Heart left ventricle (tissue), 16 donors: Measurements from ENCODE around the gene RERGL. TPM values are rescaled to one million over a fixed set of nuclear protein-coding genes. Genes with fewer than 3 reads are reported as not detected.
A peak's percentile ranks its signal among the peaks of the same experiment; 100 is the strongest.
"Not testable (repeated sequence)": the region's sequence is repeated elsewhere in the genome, so short reads cannot be mapped to it uniquely, and the experiment has no call there.

Experiments used
- ATAC-seq, 4 donors: fragments of 200-7000 bp; cut with Tn5 transposase; one replicate each; pipeline ENCODE4 v1.9.1; 2020 to 2022; ENCODE audit warnings: moderate library complexity in 4 of 4, mild to moderate bottlenecking in 3 of 4, moderate number of reproducible peaks in 1 of 4
- DNase-seq, 5 donors: peaks; one replicate each; pipeline ENCODE4 v3.0.0-alpha.2; 2020
- H3K27ac ChIP-seq, 12 donors: fragments of 200-600 bp; sonication (generic) in 4 of 12; one replicate each; pipeline versions ENCODE4 v1.5.0 to v1.8.0; 2016 to 2022; ENCODE audit warnings: mild to moderate bottlenecking in 2 of 12
- H3K27me3 ChIP-seq, 9 donors: fragments of 200-600 bp; sonication (generic) in 2 of 9; one replicate each; pipeline versions ENCODE4 v1.5.1 to v1.8.0; 2016 to 2022; ENCODE audit warnings: mild to moderate bottlenecking in 3 of 9
- H3K36me3 ChIP-seq, 9 donors: fragments of 200-600 bp; sonication (generic) in 2 of 9; one replicate each; pipeline versions ENCODE4 v1.5.0 to v1.8.0; 2018 to 2022; ENCODE audit warnings: mild to moderate bottlenecking in 2 of 9
- H3K4me1 ChIP-seq, 12 donors: fragments of 200-600 bp; sonication (generic) in 4 of 12; one replicate each; pipeline versions ENCODE4 v1.5.0 to v1.8.0; 2016 to 2022; ENCODE audit warnings: mild to moderate bottlenecking in 3 of 12
- H3K4me3 ChIP-seq, 12 donors: fragments of 200-600 bp; sonication (generic) in 4 of 12; one replicate each; pipeline versions ENCODE4 v1.5.0 to v1.8.0; 2017 to 2022; ENCODE audit warnings: mild to moderate bottlenecking in 9 of 12, moderate library complexity in 4 of 12
- H3K9me3 ChIP-seq, 12 donors: fragments of 200-600 bp; sonication (generic) in 4 of 12; one replicate each; pipeline versions ENCODE4 v1.5.0 to v1.8.0; 2016 to 2022; ENCODE audit warnings: mild to moderate bottlenecking in 1 of 12
- POLR2A ChIP-seq, 2 donors: fragments of 450-650 bp; IDR thresholded peaks; one replicate each; pipeline ENCODE4 v1.6.1; 2017; ENCODE audit warnings: antibody characterized with exemption in 2 of 2, mild to moderate bottlenecking in 2 of 2, moderate library complexity in 2 of 2
- WGBS, 4 donors: extraction: QIAGEN DNeasy Blood & Tissue Kit in 2 of 4; methylation state at CpG; one replicate each; pipeline versions ENCODE4 v1.1.5 to v1.1.7; 2013 to 2018; 5-methylcytosine and 5-hydroxymethylcytosine counted together
- intact Hi-C, 10 donors: fragments of 100-400 bp; cut with DNase I; formaldehyde crosslinking; loops; one replicate each; pipeline versions ENCODE4 v1.11.1 to v1.14.2; 2022
- polyA plus RNA-seq, 2 donors: library from polyadenylated mRNA; stranded (reverse); fragments of 200-250 nt; gene quantifications; one replicate each; pipeline ENCODE4 v1.2.3, GENCODE V29; 2013
- total RNA-seq, 9 donors: library from RNA; depleted of rRNA in 2 of 9; stranded (reverse); fragments of >200 nt in 2 of 9; fragmentation: NEBNext Ultra II Directional in 3 of 9; extraction: Animal tissue kit (Norgen Biotek cat#: 25700) in 3 of 9; gene quantifications; one replicate each; pipeline versions ENCODE4 v1.1.0 to v1.2.4, GENCODE V29; 2016 to 2023
- TF ChIP-seq, protein P1 (sequence below), 12 donors: fragments of 200-600 bp; sonication (generic) in 4 of 12; IDR thresholded peaks; one replicate each; pipeline versions ENCODE4 v1.5.0 to v1.8.0; 2018 to 2022; ENCODE audit warnings: antibody characterized with exemption in 12 of 12, mild to moderate bottlenecking in 5 of 12
- donor health status: ischemic (EF 13 %, LVEDD 7.1; RV severe dilation, severe dysfunction).
- donor health status: healthy with polysubstance abuse.
- donor health status: DM: no; HTN: yes; CAD: no.
- donor health status: DM: no; HTN: no; CAD: no.
- donor health status: ischemic (EF 25% LVEDD 6.9; RV normal size, moderate dysfunction).
- donor health status: ischemic (EF 25% LVEDD 5.7; RV mildly dilated, moderate dysfunction).
- donor health status: healthy.
- donor health status: DM: yes; HTN: yes; CAD: no.
- donor health status: ischemic (EF 35%, LVEDD 5.7; RV mildly dilated, moderate dysfunction).
- donor health status: nonischemic (EF 11% LVEDD 7.7; RV severe dilation, severe dysfunction).
- donor health status: DM: yes; HTN: yes; CAD: no.
- donor health status: PGD.
- donor health status: ischemic (EF 29% LVEDD 5.4; RV normal size, mild dysfunction).
- donor health status: nonischemic (EF 23%, LVEDD 6.1; RV moderate dilation, normal function).

Gene RERGL
- total and polyA plus RNA-seq, 11 donors: 0.52 to 5.6 (median 1.8) TPM

DNA sequence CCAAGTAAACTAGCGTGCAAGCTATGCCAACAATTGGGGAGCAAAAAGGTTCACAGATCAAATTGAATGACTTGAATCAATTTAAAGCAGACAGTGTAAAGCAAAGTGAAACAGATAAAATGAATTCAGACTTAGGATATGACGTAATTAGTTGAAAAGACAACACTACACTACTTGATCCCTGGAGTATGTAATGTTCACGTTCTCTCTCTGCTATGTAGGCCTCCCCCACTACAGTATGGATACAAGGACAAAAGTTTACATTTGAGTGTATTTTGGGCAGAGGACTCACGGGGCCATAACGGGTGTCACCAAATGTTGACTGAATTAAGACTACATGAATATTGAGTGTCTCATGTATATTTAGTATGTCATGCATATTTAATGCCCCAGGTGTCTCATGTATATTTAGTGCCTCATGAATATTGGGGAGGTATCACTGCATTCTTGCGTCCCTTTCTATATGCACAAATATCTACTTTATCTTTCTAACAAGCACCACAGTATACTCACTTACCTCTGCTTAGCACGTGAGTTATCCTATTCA is 44.5 kb downstream of the RERGL start:
- 67 to 80% (median 76%) methylated on average over 7 of the region's 7 CpGs for WGBS, 4 donors
- intact Hi-C loops: no loop called here

DNA sequence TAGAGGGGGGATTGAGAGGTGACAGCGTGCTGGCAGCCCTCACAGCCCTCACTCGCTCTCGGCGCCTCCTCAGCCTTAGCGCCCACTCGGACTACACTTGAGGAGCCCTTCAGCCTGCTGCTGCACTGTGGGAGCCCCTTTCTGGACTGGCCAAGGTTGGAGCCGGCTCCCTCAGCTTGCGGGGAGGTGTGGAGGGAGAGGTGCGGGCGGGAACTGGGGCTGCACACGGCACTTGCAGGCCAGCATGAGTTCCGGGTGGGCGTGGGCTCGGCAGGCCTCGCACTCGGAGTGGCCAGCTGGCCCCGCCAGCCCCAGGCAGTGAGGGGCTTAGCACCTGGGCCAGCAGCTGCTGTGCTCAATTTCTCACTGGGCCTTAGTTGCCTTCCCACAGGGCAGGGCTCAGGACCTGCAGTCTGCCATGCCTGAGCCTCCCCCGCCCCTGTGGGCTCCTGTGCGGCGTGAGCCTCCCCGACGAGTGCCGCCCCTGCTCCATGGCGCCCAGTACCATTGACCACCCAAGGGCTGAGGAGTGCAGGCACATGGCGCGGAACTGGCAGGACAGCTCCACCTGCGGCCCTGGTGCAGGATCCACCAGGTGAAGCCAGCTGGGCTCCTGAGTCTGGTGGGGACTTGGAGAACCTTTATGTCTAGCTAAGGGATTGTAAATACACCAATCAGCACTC is 49.8 kb downstream of the RERGL start:
- 90 to 96% (median 92%) methylated on average over 20 to 27 of the region's 27 CpGs for WGBS, 4 donors
- H3K27ac ChIP-seq, H3K36me3 ChIP-seq, H3K9me3 ChIP-seq, intact Hi-C loops, H3K4me1 ChIP-seq, H3K4me3 ChIP-seq, H3K27me3 ChIP-seq, ATAC-seq: not testable (repeated sequence)
- peak in 1 of 5 donors; percentile 41 for DNase-seq

More for the DNA sequence above, 44.5 kb downstream of the RERGL start:
- Histone ChIP-seq H3K4me3 (no peak overlapping the region), H3K27me3 (no peaks in the 10 kb centered on the region), H3K4me1 (no peaks in the 10 kb centered on the region), H3K9me3 (peaks cover 0 to 9% (median 0%) of the 10 kb centered on the region in 12 donors), H3K36me3 (no peaks in the 10 kb centered on the region), H3K27ac (no peak overlapping the region)
- TF ChIP-seq, protein P1, sequence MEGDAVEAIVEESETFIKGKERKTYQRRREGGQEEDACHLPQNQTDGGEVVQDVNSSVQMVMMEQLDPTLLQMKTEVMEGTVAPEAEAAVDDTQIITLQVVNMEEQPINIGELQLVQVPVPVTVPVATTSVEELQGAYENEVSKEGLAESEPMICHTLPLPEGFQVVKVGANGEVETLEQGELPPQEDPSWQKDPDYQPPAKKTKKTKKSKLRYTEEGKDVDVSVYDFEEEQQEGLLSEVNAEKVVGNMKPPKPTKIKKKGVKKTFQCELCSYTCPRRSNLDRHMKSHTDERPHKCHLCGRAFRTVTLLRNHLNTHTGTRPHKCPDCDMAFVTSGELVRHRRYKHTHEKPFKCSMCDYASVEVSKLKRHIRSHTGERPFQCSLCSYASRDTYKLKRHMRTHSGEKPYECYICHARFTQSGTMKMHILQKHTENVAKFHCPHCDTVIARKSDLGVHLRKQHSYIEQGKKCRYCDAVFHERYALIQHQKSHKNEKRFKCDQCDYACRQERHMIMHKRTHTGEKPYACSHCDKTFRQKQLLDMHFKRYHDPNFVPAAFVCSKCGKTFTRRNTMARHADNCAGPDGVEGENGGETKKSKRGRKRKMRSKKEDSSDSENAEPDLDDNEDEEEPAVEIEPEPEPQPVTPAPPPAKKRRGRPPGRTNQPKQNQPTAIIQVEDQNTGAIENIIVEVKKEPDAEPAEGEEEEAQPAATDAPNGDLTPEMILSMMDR (IDR thresholded peaks at IDR 0.05): no peak
- TF ChIP-seq POLR2A (IDR thresholded peaks at IDR 0.05): no peak
- DNase-seq: no peak
- no peak for ATAC-seq

Other genes with a start within 250 kb of the RERGL start
- gene PIK3C2G, start 171.3 kb upstream of the RERGL start, total RNA-seq: not detected
- not detected for gene PIK3C2G, start 171.3 kb upstream of the RERGL start, polyA plus RNA-seq